ENCODE data around the gene TOR3A. TPM values are rescaled to one million over a fixed set of nuclear protein-coding genes. Genes with fewer than 3 reads are reported as not detected.

TOR3A gene
- polyA plus RNA-seq, 1 of the 3 experiments (the other 2 are of a cell fraction), result 29.9 TPM

- Histone ChIP-seq H3K27me3 (ENCODE audit: insufficient read depth) (no peaks in the 10 kb centered on the region), H3K4me3 (ENCODE audit: low read depth in 2 of 2, low read length in 1 of 2) (no peak overlapping the region), H3K9me2 (no peaks in the 10 kb centered on the region), H3K36me3 (replicated peaks in 1 of 2; ENCODE audit: control insufficient read depth in 1 of 2, insufficient read depth in 2 of 2, low read length in 1 of 2) (peaks cover 56 to 95% of the 10 kb centered on the region in 2 experiments), H3F3A (replicated peaks; ENCODE audit: insufficient read depth) (peaks cover 15% of the 10 kb centered on the region), H3K9me3 (no peaks in the 10 kb centered on the region), H3K27ac (ENCODE audit: low read depth in 2 of 2, low read length in 1 of 2) (no peak overlapping the region), H4K20me1 (ENCODE audit: insufficient read depth) (no peaks in the 10 kb centered on the region), H3K4me2 (no peak overlapping the region), H2AFZ (ENCODE audit: low read depth) (no peak overlapping the region), H3K9ac (no peak overlapping the region), H3K4me1 (ENCODE audit: control insufficient read depth in 1 of 2, insufficient read depth in 2 of 2, low read depth in 1 of 2, low read length in 1 of 2) (no peaks in the 10 kb centered on the region), H3K79me2 (ENCODE audit: insufficient read depth) (peaks cover 79% of the 10 kb centered on the region)
- no peak for DNase-seq
- WGBS (ENCODE audit: low lambda C conversion rate), result 93% methylated on average over 3 of the region's 3 CpGs
- CTCF ChIA-PET, result interaction anchor here (0.6 kb wide), 1 partner anchor 357 kb away, joined by 4 read pairs; no protein-coding TSS in a partner anchor
- POLR2A ChIA-PET, result no interaction called here
- no peak for TF ChIP-seq RXRA (IDR thresholded peaks at IDR 0.05; ENCODE audit: borderline replicate concordance, low read depth)
- no peak for TF ChIP-seq YY1 (IDR thresholded peaks at IDR 0.05; ENCODE audit: low read depth)
- TF ChIP-seq GABPA (IDR thresholded peaks at IDR 0.05; ENCODE audit: low read depth), result no peak
- no peak for TF ChIP-seq FOSL2 (IDR thresholded peaks at IDR 0.05; ENCODE audit: borderline replicate concordance, low read depth)
- TF ChIP-seq EP300 (IDR thresholded peaks at IDR 0.05; ENCODE audit: borderline replicate concordance in 1 of 2, low read depth in 1 of 2, low read length in 1 of 2), result no peak
- no peak for TF ChIP-seq JUND (IDR thresholded peaks at IDR 0.05)
- no peak for TF ChIP-seq REST (IDR thresholded peaks at IDR 0.05; ENCODE audit: low read depth, low read length)
- no peak for TF ChIP-seq ELF1 (IDR thresholded peaks at IDR 0.05)
- TF ChIP-seq CHD2 (IDR thresholded peaks at IDR 0.05; ENCODE audit: low read length, partially characterized antibody), result no peak
- TF ChIP-seq POLR2AphosphoS5 (IDR thresholded peaks at IDR 0.05; ENCODE audit: low read depth, low read length), result no peak
- TF ChIP-seq GATA2 (CRISPR knock-in tag; IDR thresholded peaks at IDR 0.05), result no peak
- TF ChIP-seq TAF1 (IDR thresholded peaks at IDR 0.05; ENCODE audit: borderline replicate concordance, low read depth, low read length), result no peak
- TF ChIP-seq MAX (IDR thresholded peaks at IDR 0.05; ENCODE audit: low read depth), result no peak
- TF ChIP-seq TCF12 (IDR thresholded peaks at IDR 0.05), result no peak
- no peak for TF ChIP-seq RFX5 (IDR thresholded peaks at IDR 0.05; ENCODE audit: low read length)
- no peak for TF ChIP-seq SMC3 (IDR thresholded peaks at IDR 0.05; ENCODE audit: low read depth, low read length)
These were observed 33.3 kb downstream of the TOR3A start for GRCh38 chr1:179115181-179115580.

GRCh38 chr1:179119513-179119912 is 37.6 kb downstream of the TOR3A start:
- peaks cover 45 to 84% of the 10 kb centered on the region in 2 experiments for H3K36me3 ChIP-seq (replicated peaks in 1 of 2; ENCODE audit: control insufficient read depth in 1 of 2, insufficient read depth in 2 of 2, low read length in 1 of 2)
- H2AFZ ChIP-seq (ENCODE audit: low read depth), result no peak overlapping the region
- H3K9me2 ChIP-seq, result no peaks in the 10 kb centered on the region
- peaks cover 13% of the 10 kb centered on the region for H3F3A ChIP-seq (replicated peaks; ENCODE audit: insufficient read depth)
- peaks cover 0 to 2% of the 10 kb centered on the region in 2 experiments; a peak in 1 of 4 replicates for H3K4me1 ChIP-seq (ENCODE audit: control insufficient read depth in 1 of 2, insufficient read depth in 2 of 2, low read depth in 1 of 2, low read length in 1 of 2)
- ChIA-PET CTCF (interaction anchor here (0.6 to 4.4 kb wide), 8 partner anchors 12 to 250 kb away, joined by 3 to 31 read pairs (median 8); no protein-coding TSS in a partner anchor), POLR2A (no interaction called here)
- H3K27ac ChIP-seq (ENCODE audit: low read depth in 2 of 2, low read length in 1 of 2), result no peak overlapping the region
- H3K9ac ChIP-seq, result no peak overlapping the region
- H3K79me2 ChIP-seq (ENCODE audit: insufficient read depth), result peaks cover 83% of the 10 kb centered on the region
- no peaks in the 10 kb centered on the region for H3K9me3 ChIP-seq
- H3K4me3 ChIP-seq (ENCODE audit: low read depth in 2 of 2, low read length in 1 of 2), result no peak overlapping the region
- no peak for DNase-seq
- 0 out of 2 replicates have a peak, but pooled peaks cover 3% of the 10 kb centered on the region for H4K20me1 ChIP-seq (ENCODE audit: insufficient read depth)
- TF ChIP-seq REST (IDR thresholded peaks at IDR 0.05; ENCODE audit: low read depth, low read length) (no peak), CTCF (IDR thresholded peaks at IDR 0.05) (no peak), RXRA (IDR thresholded peaks at IDR 0.05; ENCODE audit: borderline replicate concordance, low read depth) (no peak), SMC3 (IDR thresholded peaks at IDR 0.05; ENCODE audit: low read depth, low read length) (no peak), POLR2AphosphoS5 (IDR thresholded peaks at IDR 0.05; ENCODE audit: low read depth, low read length) (no peak), ELF1 (IDR thresholded peaks at IDR 0.05) (no peak), EP300 (IDR thresholded peaks at IDR 0.05; ENCODE audit: borderline replicate concordance in 1 of 2, low read depth in 1 of 2, low read length in 1 of 2) (no peak), MEF2A (IDR thresholded peaks at IDR 0.05; ENCODE audit: borderline replicate concordance, low read depth) (no peak)
- no peak overlapping the region for H3K4me2 ChIP-seq
- no peaks in the 10 kb centered on the region for H3K27me3 ChIP-seq (ENCODE audit: insufficient read depth)
